ENCODE measurements around the gene EMD.
"Not testable (repeated sequence)": the region's sequence is repeated elsewhere in the genome, so short reads cannot be mapped to it uniquely, and the experiment has no call there.

The EMD gene

DNA sequence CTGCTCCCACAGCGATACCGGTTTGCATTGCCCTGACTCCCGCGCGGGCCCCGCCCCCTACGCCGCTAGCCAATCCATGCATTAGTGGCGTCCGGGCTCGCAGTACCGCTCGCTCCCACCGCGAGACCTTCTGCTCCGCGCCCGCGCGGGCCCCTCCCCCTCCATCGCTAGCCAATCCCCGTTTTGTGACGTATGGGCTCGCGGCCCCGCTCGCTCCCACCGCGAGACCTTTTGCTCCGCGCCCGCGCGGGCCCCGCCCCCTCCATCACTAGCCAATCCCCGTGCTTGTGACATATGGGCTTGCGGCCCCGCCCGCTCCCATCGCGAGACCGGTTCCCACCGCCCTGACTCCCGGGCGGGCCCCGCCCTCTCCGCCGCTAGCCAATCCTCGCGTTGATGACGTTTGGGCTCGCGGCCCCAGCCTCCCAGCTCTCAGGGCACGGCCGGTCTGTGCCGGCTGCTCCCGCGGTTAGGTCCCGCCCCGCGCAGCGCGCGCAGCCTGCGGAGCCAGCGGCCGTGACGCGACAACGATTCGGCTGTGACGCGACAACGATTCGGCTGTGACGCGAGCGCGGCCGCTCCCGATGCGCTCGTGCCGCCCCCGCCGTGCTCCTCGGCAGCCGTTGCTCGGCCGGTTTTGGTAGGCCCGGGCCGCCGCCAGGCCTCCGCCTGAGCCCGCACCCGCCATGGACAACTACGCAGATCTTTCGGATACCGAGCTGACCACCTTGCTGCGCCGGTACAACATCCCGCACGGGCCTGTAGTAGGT, at the start of gene EMD:
Gene EMD (plus strand): TSS at position 497 of the 770 bp plus-strand sequence. CDS start 190 bp downstream, at position 687.
- peak; percentile 93 for DNase-seq

DNA sequence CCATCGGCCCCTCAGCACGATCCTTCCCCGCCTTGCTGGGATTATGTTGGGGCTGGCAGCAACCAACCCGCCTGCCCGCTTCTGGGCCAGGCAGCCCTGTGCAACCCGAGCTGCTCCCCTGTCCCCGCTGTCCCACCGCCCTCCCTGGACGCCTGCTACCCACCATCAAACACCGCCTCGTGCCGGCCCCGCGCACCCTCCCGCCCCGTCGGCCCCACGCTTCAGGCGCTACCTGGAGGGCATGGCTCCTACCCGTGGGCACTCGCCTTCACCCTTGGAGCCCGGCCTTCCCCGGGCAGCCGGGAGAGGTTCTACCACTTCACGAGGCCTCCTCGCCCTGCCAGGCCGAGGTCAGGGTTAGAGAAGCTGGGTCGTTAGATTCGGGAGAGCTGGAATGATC, 46.5 kb upstream of the EMD start:
- no peak for DNase-seq

DNA sequence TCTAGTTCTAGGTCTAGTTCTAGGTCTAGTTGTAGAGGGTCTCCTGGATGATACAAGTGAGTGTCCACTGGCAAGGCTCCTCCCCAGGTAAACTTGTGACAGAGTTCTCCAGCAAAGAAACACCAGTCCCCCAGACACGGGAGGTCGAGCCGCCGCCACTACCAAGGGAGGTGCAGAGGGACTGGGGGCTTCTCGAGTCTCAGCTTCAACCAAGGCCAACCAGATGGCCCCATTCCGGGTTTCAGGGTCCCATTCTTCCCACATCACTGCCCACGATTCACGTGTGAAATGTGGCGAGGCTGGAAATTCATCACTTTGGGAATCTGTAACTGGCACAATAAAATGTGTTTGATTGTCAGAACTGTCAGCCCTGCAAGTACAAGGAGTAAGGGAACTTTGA, 46.0 kb upstream of the EMD start:
- DNase-seq, result no peak

DNA sequence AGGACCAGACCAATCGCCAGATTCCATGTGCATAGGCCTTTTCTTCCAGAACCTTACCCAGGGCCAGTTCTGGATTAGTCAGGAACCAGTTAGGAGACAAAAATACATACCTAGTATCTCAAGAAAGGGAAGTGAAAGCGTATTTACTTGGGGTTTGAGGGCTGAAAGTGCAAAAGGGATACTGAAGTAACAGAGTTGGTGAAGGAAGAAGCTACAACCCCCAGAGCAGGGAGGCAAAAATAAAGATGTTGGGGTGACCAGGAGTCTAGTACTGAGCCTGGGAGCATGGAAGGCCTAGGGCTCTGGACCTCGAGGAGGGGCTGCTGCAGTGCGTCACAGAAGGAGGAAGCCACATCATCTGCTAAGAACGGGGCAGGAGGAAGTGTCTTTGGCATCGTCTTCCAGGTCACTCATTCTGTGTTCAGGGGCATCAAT, 45.2 kb upstream of the EMD start:
- DNase-seq, result no peak

DNA sequence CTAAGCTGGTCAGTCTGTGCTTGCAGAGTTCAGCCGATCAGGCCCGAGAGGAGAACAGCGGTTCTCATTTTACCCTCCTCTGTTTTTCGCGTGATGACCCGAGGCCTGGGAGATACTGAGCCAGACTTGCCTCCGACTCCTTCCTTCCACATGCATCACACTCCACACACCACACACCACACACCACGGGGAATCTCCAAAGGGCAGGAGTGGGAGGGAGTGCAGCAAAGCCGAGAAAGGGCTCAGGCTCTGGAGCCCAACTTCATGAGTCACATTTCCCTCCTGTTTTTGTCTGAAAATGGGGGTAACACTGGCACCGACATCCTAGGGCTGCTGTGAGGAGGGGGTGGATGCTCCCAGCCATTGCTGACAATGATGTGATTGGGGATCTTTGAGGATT, 44.6 kb upstream of the EMD start:
- no peak for DNase-seq

DNA sequence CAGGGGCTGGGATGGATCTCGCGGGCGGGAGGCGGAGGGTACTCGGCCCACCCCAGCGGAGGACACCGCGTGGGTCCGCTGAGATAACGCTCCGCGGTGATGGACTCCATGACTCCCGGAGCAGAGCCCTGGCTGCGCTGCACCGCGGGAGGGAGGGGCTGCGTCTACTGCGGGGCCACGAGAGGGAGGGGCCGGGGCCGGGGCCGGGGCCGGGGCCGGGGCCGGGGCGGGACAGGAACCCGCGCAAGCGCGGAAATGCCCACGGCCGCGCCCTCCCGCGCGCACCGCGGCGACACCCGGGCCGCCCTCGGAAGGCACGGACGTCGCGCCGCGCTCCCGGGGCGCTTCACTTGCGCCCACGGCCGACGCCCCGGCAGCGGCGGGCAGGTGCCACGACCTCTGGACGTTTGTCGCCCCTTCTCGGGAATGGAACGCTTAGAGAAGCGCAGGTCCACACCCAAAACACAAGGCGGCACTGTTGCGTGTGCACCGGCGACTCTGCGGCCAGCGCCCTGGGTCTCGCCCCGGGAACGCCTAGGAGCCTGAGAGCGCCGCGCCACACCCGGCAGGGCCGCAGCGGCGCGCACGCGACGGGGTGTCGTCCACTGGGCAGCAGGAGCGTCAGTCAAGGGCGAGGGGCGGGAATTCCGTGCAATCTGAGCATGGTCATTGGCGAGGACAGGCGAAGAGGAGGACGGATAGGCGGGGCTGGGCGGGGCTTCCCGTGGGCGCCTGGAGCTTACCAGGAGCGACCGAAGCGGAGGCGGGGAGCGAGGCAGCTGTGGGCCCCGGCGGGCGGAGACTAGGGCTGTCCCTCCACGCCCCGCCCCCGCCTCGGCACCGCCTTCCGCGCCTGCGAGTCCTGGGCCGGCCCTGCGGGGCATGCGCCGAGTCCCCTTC, 37.4 kb upstream of the EMD start:
- DNase-seq, result not testable (repeated sequence)

DNA sequence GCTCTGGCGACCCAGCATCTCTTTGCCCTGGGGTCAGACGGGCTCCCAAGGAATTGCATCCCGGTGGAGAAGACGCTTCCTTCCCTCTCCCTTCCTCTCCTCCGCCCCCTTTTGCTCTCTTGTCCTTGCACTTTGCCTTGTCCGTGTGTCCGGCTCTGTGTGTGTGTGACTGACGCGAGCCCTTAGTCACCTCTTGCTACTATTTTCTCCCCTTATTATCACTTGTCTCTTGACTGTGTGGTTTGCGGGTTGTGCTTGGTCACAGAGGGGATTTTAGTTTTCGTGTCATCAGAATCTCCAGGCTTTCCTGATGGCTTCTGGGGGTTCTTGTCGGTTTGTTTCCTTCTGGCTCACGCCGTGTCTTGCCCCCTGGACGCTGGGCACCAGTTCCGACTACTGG, 36.0 kb upstream of the EMD start:
- DNase-seq, result not testable (repeated sequence)

DNA sequence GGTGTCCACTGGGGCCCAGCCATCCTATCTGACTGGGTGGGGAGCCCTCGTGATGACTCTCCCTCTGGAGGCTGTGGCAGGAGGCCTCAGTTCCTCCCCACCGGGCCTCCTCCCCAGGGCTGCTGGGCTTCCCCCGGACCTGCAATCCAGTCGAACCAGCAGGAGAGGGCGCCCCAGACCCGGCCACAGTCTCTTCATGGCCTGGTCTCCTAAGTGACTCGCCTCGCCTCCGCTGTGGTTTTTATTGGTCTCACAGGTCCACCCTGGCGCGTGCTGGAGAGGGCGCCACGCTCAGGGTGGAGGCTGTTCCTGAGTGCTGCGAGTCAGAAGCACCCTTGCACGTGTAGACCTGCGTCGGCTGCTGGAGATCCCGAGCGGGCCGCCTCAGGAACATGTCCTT, 35.5 kb upstream of the EMD start:
- not testable (repeated sequence) for DNase-seq

DNA sequence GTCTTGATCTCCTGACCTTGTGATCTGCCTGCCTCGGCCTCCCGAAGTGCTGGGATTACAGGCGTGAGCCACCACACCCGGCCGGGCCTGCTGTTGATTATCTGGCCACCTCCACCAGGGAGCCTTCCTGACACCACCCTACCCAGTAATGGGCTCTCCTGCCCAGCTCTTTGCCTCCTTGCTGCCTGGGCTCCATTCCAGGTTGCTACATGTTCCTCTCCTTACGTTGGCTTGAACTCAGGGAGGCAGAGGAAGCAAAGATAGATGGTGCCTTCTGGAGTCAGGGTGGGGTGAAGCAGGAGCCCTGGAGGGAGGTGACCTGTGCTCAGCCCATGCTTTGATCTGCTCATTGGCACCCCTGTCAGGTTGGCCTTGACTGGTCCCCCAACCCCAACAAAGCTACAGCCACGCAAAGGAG, 31.0 kb upstream of the EMD start:
- peak; percentile 12 for DNase-seq

DNA sequence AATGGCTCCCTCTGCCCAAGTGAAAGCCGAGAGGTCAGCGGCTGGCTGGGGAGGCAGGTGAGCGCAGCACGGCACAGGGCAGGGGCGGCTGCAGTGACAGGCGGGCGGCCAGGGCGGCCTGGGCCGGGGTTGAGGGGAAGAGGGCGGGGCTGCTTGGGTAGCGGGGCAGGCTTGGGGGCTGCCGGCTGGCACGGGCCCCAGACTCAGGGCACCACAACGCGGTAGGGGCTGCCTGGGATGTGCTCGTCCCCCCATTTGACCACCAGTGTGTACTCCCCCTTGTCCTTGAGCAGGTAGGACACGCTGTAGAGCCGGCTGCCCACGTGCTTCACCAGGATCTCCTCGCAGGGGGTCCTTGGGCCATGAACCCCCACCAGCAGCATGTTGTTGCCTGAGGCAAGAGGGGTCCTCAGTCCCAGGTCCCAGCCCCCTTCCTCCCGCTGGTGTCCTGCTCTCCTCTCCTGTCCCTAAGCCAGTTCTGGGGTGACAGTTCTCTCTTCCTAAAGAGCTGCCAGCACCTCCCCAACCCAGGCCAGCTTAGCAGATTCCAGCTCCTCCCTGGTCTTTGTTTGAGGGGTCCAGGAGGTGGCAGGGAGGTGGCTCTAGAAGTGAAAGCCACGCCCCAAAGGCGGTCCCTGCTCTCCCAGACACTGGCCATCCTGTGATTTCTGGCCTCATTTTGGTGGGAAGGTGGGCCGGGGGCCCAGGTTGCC, 30.3 kb upstream of the EMD start:
- DNase-seq, result no peak

DNA sequence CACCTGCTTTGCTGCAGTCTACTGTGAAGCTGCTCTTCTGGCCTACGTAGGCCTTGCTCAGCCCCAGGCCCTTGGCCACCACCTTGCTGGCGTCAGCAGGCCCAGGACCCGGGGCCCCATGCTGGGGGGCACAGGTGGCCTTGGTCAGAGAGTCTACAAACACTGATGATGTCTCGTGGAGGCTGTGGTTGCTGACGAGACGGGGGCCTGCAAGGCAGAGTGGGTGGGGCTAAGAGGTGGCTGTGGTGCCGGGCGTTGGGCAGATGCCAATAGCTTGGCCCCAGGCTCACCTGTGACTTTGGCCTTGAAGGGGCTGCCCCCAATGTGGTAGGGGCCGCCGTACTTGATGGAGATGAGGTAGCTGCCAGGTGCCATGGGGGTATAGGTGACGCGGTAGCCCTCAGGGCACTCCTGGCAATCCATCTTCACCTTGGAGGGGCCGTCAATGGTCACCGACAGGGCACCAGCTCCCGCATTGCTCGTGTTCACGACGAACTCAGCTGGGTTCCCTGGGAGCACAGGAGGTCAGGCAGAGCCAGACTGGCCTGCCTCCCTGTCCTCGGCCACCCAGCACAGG, 29.6 kb upstream of the EMD start:
- DNase-seq, result peak; percentile 20

DNA sequence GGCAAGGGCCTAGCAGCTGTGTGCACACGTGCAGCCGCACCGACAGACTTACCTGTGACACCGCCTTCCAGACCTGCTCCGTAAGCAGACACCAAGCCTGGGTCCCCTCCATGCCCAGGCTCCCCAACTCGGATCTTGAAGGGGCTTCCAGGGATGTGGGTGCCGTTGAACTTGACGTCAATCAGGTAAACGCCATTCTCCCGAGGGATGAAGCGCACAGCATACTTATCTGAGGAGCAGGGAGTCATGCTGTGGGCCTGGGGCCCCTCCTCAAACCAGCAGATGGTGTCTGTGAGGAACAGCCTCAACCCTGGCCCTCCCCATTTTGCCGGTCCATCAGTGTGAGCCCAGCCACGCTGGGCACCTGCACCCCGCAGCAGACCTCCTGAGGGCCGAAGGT, 29.1 kb upstream of the EMD start:
- DNase-seq, result peak; percentile 15

DNA sequence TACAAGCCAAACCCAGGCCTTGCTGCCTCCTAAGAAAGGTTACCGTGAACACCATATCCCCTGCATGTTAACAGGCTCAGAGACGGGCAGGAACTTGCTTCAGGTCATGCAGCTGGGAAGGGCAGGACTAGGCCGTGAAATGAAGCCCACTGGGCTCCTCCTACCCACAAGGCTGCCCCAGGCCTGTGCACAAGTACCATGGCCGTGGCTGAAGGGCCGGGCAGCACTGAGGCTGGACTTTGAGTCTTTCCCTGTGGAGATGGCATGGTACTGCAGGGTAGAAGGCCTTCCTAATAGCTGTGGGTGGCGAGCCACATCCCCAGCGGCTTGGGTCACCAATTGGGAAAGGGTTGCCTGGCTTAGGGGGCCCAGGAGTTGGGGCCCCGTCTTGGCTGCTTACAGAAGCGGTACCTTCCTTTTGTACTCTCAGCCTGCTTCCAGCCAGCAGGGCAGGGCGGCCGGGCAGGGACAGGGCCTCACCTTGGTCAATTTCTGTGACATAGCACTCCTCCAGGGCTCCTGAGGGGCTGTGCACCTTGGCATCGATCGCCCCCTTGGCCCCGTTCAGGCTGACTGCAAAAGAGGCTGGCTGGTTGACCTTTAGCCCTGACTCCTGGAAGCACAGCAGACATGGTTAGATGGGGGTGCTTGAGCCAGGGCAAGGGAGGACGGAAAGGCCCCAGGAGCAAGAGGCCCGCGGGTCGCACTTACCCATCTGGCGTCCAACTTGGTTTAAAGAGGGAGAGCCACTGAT, 28.5 kb upstream of the EMD start:
- DNase-seq, result no peak

DNA sequence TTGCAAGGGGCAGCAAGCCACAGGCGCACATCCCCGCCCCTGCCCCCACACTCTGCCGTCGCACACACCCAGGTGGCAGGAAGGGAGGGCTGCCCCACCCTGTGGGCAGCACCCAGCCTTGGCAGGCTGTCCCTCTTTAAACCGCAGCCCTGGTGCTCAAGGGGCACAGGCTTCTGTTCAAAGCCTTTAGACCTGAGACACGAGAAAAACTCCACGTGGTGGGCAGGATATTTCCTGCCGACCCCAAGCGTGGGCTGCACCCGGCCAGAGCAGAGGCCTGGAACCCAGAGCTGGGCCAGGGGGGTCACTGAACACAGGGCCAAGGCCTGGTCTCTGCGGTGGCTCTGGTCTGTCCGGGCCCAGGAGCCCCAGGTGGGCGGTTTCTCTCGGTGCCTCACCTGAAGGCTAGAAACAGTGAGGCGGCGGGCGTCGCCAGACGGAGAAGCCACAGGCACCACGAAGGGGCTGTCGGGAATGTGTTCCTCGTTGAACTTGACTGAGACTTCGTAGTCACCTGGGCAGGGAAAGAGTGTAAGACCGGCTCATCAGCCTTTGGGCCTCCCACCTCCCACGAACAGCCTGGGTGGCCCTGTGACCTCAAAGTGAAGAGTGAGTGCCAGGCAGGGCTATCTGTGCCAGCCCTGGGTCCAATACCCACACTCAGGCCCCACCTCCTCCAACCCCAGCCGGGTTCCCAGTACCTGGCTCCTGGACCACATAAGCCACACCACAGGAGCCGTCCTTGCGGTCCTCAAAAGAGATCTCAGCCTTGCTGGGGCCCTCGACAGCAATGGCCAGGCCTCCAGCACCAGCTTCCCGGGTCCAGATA, 27.7 kb upstream of the EMD start:
- peak; percentile 44 for DNase-seq

DNA sequence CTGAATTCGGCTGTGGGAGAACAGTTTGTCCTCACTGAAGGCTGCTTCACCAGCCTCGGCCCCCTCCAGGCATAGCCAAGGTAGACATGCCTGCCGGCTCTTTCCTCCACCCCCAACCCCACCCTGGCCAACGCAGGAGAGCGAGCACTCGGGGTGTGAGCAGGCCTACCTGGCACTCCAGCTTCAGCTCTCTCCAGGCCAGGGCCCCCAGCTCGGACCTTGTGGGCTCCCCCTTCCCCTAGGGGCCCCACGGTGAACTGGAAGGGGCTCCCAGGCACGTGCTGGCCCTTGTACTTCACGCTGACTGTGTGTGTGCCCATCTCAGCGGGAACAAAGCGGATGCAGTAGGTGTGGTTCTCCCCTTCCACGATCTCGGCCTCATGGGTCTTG, 27.1 kb upstream of the EMD start:
- DNase-seq, result no peak

DNA sequence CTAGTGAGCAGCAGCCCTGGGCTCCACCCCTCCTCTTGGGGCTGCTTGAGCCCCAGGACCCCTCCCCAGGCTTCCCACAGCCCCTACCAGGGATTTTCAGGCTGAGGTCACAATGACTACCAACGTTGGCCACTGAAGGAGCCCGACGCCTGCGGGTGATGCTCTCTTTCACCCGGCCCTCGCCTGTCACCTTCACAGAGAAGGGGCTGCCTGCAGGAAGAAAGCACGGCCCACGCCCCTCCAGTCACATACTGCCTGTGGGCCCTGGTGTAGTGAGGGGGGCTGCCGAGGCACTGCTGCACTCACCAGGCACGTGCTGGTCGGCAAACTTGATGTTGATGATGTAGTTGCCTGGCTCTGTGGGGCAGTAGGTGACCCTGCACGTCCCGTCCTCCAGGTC, 26.6 kb upstream of the EMD start:
- DNase-seq, result no peak

DNA sequence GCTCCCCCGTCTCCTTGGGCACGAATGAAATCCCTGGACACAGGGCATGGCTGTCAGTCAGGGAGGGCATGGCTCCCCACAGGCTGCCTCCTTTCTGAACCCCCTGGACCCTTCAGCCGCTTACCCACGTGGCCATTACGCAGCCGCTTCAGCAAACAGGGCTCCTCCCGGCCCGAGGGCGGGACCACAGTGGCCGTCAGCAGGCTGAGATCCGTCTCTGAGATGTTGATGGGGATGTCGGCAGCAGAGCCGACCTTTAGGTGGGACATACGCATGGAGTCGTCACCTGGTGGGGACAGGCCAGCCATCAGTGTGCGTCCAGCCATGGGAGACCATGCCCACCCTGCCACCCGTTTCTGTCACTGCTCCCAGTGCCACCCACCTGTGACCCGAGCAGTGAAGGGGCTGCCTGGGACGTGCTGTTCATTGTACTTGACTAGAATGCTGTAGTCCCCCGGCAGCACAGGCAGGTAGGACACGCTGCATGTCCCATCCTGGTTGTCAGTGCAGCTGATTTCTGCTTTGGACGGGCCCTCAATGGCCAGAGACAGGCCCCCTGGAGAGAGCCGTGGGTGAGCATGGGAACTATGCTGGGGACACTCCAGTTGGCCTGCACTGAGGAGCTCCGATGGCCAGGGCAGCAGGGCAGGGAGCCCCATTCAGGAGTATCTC, 25.8 kb upstream of the EMD start:
- no peak for DNase-seq

DNA sequence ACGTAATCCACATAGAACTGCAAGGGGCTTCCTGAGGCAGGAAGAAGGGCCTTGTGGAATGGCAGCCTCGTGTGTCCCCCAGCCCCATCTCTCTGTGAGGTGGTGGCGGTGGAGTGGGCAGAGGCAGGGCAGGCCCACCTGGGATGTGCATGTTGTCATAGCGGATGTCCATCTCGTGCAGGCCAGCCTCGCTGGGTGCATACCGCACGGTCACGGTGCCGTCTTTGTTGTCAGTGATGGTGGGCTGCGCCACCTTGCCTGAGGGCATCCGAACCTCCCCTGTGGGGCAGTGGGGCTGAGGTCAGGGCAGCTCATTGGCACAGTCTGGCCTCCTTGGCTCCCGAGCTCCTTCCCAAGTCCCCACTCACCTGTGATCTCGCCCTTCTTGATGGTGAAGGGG, 25.1 kb upstream of the EMD start:
- DNase-seq, result no peak

DNA sequence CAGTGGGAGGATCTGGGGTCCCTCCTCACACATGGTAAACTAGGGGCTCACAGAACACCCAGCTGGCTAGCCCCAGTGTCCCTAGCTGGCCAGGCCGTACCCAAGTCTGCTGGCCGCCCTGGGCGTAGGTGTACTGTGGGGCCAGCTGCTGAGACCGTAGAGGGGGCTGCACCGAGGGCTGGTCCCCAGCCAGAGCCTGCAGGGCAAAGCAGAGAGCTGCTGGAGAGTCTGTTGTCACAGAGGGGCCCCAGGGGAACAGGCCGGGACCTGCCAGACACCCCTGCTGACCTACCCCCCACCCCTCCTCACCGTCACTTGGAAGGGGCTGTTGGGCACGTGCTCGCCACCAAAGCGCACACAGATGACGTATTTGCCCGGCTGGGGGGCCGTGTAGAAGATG, 24.6 kb upstream of the EMD start:
- no peak for DNase-seq

DNA sequence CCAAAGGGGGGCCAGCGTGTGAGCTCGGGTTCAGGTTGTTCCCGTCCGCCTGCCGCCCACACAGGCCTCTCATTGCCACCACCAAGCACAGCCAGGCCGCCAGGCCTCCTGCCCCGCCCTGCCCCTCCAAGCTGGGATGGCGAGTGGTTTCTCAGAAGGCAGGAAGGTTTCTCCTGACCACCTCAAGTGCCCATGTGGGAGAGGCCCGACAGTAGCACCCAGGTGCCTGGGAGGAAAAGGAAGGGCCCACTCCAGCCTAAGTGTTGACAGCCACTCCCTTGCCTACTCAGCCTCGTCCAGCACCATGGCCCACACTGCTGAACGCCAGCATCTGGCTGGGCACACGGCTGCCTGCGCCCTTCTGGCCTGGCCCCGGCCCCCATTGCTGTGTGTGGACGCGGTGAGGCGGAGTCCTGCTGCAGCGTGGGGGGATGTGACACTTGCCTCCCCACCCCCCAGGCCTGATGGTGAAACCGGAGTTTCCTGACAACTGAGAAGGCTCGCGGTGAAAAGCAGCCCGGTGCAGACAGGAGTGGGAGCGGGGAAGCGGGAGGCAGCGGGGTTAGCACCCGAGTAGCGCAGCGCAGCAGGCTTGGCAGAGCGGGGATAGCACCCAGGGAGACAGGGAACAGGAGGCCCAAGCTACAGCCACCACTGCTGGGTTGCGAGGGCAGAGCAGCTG, 23.9 kb upstream of the EMD start:
- no peak for DNase-seq
